CD4-positive, alpha-beta T cell treated with Interleukin-4 for 1 hour (primary cell): ENCODE results near the gene SREBF1.

Source experiments
- DNase-seq, 2 donors: peaks; one replicate each; pipeline ENCODE4 v3.0.0-alpha.2; 2020 to 2022

SREBF1 gene

DNA sequence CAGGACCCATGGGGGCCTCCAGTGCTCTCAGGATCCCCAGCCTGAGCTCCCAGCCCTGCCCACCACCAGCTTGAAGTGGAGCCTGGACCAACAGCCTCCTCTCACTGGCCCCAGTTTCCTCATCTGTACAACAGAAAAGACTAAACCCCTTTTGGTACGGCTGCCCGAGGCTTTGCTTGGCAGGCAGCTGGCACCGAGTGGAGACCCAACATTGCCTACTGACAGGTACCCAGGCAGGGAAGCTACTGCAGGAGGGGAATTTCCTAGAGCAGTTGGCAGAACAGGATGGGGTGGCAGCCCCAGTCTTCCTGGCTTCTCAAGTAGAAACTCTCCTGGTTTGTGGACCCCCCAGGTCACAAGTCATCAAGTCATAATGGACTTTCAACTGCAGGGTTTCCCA, 14.2 kb downstream of the SREBF1 start:
- no peak for DNase-seq

DNA sequence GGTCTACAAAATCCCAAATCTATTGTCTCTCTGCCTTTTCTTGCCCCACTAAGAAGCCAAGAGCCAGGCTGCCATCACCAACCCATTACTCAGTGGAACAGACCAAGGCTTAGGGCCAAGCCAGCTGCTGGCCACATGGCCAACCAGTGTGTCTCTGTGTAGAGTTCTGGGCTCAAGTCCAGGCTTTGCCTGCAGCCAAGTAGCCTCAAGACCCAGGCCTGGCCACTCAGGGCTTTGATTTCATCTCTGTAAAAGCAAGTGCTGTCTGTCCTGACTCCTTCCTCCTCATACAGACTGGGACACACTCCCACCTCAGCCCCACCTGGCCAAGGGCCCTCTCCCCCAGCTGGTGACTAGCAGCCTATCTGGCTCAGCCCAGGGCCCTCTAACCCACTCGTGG, 14.6 kb downstream of the SREBF1 start:
- DNase-seq = no peak

DNA sequence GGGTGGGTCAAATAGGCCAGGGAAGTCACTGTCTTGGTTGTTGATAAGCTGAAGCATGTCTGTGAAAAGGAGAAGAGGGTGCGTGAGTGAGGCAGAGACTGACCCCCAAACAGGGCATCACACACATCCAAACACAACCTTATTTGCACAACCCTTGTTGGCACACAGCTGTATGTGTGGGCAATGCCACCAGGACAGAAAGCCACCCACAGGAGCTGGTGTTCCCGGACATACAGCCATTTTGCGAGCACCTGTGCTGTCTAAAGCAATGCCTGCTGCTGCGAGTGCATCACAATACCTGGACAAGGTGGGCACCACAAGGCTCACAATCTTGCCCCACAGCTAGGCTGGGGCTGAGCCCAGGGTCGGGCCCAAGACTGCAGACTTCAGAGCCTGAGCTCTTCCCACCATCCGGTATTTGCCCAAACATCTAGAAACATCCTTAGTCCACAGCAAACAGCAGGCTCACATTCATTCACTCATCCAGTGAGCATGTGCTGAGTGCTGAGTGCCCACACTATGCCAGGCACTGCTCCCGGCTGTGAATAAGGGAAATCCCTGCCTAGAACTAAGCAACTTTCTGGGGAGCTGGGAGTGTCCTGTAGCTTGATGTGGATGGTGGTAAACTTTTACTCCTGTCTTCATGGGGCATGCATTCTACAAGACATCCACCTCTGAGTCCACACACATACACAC, 16.2 kb downstream of the SREBF1 start:
- no peak for DNase-seq

DNA sequence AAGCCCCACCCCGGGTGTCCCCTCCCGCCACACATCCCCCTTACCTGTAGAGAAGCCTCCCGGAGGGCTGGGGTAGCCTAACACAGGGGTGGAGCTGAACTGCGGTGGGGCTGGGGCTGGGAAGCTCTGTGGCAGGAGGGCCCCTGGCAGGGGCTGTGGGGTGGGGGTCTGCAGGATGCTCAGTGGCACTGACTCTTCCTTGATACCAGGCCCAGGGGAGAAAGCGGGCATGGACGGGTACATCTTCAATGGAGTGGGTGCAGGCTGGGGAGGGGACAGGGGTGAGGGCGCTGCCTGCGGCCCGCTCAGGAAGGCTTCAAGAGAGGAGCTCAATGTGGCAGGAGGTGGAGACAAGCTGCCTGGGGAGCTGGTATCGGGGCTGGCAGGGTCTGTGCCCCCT, 16.7 kb downstream of the SREBF1 start:
- no peak for DNase-seq

DNA sequence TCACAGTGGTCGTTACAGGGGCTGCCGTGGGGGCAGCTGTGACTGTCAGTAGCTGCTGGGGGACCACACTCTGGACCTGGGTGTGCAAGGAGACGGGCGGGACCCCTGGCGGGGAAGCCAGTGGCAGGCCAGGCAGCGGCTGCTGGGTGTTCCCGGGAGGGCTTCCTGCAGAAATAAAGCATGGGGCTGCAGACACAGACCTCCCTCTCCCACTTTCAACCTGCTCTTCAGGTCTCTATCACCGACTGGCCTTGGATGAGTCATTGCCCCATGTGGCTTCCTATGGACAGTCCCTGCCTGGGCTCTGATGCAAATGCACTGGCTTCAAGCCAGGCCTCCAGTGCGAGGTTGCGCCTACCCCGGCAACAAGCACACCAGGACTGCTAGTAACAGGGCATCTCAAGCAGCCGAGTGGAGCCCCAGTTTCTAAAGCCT, 17.2 kb downstream of the SREBF1 start:
- DNase-seq = peak; percentile 53 to 76

DNA sequence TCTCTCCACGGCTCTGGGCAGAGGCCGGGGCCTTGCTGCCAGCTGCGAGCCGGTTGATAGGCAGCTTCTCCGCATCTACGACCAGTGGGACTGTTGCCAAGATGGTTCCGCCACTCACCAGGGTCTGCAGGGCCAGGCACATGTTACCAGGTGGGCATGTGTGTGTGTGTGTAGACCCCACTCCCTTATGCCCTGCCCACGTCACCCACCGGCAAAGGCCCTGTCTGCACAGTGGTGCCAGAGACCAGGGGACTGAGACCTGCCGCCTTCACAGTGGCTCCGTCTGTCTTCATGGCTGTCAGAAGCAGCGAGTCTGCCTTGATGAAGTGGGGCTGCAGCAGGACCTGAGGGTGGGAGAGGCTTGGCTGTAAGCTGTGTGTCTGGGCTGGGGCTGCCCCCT, 17.7 kb downstream of the SREBF1 start:
- no peak for DNase-seq

DNA sequence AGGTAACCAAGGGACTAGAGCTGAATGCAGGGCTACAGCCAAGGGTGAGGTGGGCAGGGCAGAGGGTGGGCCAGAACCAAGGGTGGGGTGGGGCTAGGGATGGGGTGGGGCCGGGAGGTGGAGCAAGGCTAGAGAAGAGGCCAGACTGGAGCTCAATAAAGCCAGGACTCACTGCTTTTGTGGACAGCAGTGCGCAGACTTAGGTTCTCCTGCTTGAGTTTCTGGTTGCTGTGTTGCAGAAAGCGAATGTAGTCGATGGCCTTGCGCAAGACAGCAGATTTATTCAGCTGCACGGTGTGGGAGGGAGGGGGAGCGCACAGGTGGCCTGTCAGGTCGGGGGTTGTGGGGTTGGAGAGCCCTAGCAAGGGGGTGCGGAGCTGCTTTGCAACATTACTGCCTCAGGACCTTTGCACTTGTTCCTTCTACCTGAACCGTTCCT, 18.7 kb downstream of the SREBF1 start:
- DNase-seq = no peak

DNA sequence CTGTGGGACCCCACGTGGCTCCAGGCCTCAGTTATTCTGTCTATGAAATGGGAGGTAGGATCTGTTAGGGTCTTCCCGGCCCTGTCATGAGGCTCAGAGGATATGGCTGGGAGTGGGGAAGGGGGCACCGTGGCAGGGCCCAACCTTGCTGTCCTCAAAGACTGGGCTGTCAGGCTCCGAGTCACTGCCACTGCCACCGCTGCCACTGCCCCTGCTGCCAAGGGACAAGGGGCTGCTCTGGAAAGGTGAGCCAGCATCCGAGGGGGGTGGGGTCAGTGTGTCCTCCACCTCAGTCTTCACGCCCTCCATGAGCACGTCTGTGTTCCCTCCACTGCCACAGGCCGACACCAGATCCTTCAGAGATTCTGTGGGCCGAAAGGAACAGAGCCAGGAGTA, 19.2 kb downstream of the SREBF1 start:
- DNase-seq = no peak

DNA sequence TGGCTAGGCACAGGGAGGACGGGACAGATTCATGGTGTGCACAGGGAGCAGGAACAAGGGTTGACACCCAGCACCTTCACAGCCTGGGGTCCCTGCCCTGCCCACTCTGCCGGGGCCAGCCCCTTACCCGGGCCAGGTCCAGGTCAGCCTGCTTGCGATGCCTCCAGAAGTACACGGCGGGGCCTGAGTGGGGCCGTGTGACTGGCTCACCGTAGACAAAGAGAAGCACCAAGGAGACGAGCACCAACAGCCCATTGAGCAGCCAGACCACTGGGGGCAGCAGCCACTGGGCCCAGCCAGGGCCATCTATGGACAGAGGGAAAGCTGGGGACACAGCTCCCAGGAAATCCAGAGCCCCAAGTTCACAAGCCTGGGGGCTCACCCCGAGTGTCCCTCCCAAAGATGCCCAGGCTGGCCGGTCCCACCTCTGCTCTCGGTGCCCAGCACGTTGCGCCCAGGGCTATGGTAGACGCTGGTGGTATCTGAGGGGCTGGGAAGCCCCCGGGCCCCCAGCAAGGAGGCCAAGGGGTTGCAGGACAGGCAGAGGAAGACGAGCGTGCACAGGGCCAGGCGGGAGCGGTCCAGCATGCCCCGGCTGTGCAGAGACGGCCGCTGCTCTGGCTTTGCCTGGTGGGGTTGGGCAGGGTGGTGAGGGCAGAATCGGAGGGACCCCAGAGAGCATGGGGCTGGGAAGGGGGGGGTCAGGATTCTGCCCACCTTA, 19.8 kb downstream of the SREBF1 start:
- DNase-seq = no peak

DNA sequence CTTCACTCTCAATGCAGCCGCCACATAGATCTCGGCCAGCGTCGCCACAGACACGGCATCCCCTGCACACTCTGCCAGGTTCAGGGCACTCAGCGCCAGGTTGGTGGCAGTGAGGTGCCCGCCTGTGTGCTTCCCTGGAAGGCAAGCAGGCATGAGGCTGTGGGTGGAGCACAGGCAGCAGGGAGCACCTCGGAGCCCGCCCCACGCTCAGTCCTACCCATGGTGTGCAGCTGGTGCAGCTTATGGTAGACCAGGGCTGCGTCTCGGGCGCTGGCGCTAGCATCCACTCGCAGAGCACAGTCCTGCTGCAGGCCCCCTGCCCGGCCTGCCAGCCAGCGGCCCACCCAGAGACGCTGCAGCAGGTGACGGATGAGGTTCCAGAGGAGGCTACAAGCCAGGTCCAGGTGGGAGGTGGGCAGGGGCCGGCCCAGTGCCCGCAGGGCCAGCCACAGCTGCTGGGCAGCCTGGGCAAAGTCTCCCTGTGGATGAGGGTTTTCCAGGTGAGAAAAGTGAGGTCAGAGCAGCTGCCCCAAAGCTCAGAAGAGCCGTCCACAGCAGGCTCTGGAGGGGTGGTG, 20.5 kb downstream of the SREBF1 start:
- no peak for DNase-seq

DNA sequence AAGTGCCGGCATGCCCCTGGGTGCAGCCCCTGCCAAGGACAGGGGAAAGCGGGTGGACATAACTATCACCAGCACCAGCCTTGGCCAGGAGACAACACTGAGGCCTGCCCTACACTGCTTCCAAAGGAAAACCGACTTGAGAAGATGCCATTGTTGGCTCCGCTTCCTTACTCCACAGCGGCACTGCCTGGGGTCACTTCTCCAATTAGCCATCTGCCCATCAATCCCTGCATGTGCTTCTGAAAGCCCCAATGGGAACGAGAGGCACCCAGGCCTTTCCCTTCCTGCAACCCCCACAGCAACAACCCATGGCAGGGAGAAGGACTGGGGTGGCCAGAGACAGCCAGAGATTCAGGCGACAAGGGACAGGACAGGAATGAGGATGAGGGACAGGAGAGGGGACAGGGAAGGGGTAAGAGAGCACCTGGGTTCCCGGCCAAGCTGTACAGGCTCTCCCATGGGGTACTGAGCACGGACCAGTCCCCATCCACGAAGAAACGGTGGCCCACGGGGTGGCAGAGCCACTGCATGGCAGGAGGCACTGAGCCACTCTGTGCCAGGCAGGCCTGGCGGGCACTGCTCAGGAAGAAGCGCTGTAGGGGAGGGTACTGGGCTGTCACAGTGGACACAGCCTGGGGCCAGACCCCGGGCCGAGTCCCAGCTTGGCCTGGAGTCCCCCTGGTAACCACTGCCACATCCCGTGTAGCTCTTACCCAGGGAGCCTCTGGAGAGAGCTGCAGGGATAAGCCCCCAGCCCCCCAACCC, 21.2 kb downstream of the SREBF1 start:
- no peak for DNase-seq

DNA sequence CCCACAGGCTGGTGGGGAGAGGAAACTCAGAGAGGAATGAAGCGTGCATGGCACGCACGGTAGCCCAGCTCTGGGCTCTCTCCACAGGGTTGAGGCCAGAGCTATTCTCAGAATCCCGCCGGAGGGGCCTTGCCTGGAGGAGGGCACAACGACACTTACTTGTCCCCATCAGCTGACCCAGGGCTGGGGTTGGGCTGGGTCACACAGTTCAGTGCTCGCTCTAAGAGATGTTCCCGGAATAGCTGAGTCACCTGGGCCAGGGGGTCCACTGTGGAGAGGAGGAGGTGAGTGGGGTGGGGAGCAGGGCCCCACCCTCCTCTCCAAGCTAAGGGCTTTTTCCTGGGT, 21.8 kb downstream of the SREBF1 start:
- no peak for DNase-seq

DNA sequence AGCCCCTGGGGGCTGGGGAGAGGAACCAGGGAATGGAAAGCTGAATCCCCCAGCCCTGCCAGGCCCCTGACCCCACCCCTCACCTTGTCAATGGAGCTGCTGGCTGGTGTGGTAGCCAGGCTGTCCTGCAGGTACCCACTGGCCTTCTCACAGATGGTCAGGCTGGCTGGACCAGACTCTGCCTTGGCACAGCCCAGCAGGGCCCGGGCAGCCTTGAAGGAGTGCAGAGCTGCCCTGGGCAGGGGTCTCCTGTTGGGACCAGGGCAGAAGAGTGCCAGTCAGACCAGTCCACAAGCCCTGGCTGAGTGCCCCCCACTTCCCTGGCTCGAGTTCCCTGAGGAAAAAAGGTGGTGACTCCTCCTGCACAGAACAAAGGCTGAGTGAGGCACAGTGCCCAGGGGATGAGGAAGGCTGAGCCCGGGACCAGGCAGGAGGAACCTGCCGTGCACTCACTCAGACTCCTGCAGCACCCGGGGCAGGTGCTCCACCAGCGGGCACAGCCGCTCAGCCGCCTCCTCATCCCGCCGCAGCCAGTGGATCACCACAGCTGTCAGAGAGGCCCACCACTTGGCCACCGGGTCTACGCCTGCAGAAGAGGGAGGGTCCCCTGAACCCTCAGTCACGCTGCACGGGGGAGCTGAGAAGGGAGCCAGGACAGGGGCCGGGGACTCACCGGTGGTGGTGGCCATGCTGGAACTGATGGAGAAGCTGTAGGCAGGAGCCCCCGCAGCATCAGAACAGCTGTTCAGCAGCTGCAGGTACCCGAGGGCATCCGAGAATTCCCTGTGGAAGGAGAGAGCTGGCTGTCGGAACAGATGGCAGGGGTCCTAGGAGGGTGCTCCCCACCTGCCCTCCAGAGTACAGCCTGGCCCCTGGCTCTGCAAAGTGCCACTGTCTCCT, 22.4 kb downstream of the SREBF1 start:
- no peak for DNase-seq

DNA sequence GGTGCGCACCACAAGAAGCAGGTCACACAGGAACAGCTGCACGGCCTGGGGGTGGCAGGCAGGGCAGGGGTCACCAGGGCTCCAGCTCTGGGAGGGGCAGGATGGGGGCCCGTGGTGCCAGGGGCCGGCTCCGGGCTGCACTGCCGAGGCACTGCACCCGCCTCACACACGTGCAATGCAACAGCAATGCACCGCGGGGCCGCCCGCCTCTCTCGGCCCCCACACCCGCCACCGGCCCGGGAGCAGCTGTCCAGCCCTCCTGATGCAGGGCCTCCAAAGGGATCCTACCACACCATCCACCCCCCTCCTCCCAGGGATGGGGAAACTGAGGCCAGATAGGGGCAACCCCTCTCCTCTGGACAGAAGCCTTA, 23.1 kb downstream of the SREBF1 start:
- no peak for DNase-seq

DNA sequence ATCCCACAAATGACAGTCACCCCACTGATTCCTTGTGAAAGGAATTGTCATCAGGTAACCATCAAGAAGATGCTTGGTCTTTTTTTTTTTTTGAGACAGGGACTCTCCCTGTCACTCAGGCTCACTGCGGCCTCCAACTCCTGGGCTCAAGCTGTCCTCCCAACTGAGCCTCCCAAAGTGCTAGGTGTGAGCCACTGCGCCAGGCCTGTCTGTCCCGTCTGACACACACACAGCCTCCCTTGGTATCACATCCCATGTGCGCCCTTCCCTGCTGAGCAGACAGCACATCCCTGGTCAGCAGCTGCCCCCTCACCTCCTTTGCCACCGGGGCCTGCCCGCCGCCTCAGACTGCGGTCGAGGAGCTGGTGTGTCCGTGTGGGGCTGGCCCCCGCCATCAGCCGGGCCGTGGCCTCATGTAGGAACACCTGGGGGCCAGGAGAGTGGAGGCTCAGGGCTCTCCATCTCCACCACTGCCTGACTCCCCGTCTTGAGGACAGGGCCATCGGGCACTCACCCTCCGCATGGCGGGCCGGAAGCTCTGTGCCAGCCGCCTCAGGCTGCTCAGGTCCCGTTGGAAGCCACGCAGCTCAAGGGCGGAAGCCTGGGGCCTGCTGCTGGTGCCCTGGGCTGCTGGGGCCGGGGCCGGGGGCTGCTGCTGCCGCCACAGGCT, 23.6 kb downstream of the SREBF1 start:
- no peak for DNase-seq

DNA sequence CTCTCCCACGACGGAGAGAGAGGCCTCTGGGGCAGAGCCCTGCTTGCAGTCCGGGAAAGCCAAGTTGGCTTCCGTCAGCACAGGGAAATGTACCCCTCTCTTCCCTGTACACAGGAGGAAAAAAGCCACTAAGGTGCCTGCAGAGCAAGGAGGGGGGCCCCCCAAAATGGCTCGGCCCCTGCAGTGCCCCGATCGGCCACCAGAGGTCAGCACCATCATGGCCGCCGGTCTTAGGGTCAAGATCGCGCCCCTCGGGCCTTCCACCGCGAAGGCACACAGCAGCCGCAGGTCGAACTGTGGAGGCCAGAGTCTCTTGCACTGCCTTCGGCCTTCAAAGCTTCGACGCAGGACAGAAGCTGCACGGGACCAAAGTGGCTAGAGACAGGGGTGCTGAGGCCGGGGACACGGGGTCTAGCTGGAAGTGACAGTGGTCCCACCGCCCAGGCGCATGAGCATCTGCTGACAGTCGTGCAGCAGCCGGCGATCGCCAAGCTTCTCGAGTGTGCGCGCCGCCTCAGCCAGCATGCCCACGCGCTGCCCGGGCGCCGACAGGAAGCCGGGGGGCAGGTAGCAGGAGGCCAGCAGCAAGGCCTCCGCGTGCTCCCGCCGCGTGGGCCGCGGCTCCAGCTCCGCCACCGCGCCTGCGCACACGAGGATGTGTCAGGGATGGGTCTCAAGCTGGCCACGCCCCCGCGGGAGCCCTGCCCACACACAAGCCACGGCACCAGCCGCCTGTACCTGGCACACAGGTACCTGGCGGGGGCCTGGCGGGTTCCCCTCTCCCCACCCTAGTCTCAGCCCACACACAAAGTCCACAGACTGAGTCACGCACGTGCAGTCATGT, 24.4 kb downstream of the SREBF1 start:
- DNase-seq = peak; percentile 68 to 72

DNA sequence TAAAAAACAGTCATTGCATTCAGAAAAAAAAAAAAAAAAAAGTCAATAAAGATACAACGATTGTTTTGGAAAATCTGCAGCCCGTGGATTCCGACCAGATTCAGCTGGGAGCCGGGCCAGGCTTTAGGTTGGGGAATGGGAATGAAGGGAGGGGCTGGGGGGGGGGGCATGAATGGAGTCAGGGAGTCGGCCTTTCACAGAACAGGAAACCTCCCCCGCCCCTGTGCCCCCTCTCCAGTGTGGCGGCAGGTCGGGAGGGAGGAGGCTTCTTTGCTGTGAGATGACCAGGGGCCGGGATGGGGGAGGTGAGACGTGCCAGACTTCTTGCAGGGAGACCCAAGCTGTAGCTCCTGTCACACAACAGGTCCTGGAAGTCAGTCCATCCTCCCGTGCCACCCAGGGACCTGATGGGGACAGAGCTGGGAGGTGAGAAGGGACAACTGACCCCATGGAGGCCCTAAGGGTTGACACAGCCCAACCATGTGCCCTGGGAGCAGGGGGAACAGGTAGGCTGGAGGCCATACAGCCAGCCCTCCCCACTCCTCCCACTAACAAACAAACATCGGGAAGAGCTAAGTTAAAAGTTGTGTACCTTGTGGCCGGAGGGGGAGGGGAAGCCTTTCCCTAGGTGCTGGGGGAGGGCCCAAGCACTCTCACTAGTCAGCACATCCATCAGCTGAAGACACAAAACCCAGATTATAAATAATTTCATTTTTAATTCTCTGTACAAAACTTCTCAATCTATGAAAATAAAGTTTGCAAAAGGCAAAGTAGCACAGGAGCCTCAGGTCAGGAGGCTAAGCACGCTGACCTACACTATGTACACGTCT, 25.2 kb downstream of the SREBF1 start:
- no peak for DNase-seq

DNA sequence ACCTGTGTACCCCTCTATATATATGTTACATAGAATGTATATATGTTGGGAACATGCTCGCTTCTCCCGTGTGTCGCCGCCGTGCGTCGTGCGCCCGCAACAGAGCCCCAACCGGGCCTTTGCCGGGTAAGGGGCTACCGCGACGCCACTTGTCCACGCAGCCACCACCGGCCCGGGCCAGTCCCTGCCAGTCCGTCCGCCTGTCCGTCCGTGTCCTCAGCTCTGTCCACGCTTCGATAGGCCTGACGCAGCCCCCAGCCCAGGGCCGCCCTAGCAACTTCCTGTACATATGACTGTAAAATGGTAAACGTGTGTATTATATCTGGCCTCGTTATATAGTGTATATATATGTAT, 25.9 kb downstream of the SREBF1 start:
- no peak for DNase-seq

DNA sequence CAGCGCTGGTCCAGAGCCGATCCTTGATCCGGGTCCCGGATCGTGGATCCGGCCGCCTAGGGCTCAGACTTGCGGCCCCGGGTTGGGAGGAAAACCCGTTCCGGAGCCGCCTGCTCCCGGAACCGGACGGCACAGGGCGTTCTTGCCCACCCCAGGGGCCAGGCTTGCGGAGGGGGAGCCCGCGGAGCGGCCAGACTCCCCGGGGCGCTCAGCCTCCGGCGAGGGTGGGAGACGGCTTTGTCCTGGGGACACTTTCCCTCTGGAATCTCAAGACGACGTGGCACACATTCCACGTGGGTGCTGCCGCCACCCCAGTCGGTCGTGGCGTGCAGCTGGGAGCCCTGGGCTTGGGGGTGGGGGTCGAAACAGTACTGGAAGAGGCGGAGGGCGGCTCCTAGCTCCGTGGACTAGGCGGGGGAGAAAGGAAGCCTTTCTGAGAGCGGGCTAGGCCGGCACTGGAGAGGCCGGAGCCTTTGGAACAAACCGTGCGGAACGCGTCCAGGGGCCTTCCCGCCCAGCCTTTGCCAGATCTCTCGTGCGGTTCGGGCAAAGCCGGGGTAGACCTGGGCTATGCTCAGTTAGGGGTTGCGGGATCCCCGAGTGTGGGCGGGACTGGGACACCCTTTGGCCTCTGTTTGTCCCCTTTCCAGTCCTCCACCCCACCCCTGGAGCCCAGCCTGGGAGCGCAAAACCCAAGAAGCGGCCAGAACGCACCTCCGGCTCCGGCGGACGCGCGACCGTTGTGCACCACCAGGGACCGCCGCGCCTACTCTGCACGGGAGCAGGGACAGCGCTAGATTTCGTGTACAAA, 26.5 kb downstream of the SREBF1 start:
- no peak for DNase-seq
